ENCODE data around the gene UGT1A10.

The UGT1A10 gene

GRCh38 chr2:233818639-233819621 lies 182.7 kb downstream of the UGT1A10 start:
- no peak for DNase-seq (ENCODE audit: insufficient read length, low spot score)
- FAIRE-seq, result no peak

GRCh38 chr2:233819884-233820773 lies 183.9 kb downstream of the UGT1A10 start:
- FAIRE-seq (no peak), DNase-seq (ENCODE audit: insufficient read length, low spot score) (no peak)

GRCh38 chr2:233820774-233821105 lies 184.5 kb downstream of the UGT1A10 start:
- no peak for FAIRE-seq
- DNase-seq (ENCODE audit: insufficient read length, low spot score), result no peak

GRCh38 chr2:233821196-233821595 lies 184.9 kb downstream of the UGT1A10 start:
- FAIRE-seq (no peak), DNase-seq (ENCODE audit: insufficient read length, low spot score) (no peak)

GRCh38 chr2:233821709-233822100 lies 185.5 kb downstream of the UGT1A10 start:
- no peak for DNase-seq (ENCODE audit: insufficient read length, low spot score)
- FAIRE-seq, result no peak

- DNase-seq (ENCODE audit: insufficient read length, low spot score) (no peak), FAIRE-seq (no peak)
These were observed 186.0 kb downstream of the UGT1A10 start for GRCh38 chr2:233822101-233822771.
